BLaER1 treated with 17β-estradiol and CSF1 and Interleukin-3, amounts not matched to agents 10 nM and 100 nM (cell line): ENCODE results near the gene HUNK.

Experiments
- H3K27ac ChIP-seq, 11 experiments: shearing (Covaris generic); formaldehyde crosslinking; 2 replicates each; pipeline ENCODE4 v1.8.1; 2022
- H3K27me3 ChIP-seq, 11 experiments: shearing (Covaris generic); formaldehyde crosslinking; 2 replicates each; pipeline ENCODE4 v1.8.1; 2022
- H3K36me3 ChIP-seq, 11 experiments: shearing (Covaris generic); formaldehyde crosslinking; 2 replicates each; pipeline ENCODE4 v1.8.1; 2022
- H3K4me1 ChIP-seq, 10 experiments: shearing (Covaris generic); formaldehyde crosslinking; 2 replicates each; pipeline ENCODE4 v1.8.1; 2022
- H3K4me2 ChIP-seq, 11 experiments: shearing (Covaris generic); formaldehyde crosslinking; 2 replicates each; pipeline ENCODE4 v1.8.1; 2022
- H3K4me3 ChIP-seq, 10 experiments: shearing (Covaris generic); formaldehyde crosslinking; 2 replicates each; pipeline ENCODE4 v1.8.1; 2022
- H3K9ac ChIP-seq, 11 experiments: shearing (Covaris generic); formaldehyde crosslinking; 2 replicates each; pipeline ENCODE4 v1.8.1; 2022
- H3K9me3 ChIP-seq, 11 experiments: shearing (Covaris generic); formaldehyde crosslinking; replicated peaks in 1 of 11; 2 replicates each; pipeline ENCODE4 v1.8.1; 2022
- H4K20me1 ChIP-seq, 11 experiments: shearing (Covaris generic); formaldehyde crosslinking; 2 replicates each; pipeline ENCODE4 v1.8.1; 2022
- Cebpa-rat ChIP-seq, 11 experiments: shearing (Covaris generic); IDR thresholded peaks; 2 replicates each; pipeline ENCODE4 v1.8.1; 2022

HUNK gene

DNA sequence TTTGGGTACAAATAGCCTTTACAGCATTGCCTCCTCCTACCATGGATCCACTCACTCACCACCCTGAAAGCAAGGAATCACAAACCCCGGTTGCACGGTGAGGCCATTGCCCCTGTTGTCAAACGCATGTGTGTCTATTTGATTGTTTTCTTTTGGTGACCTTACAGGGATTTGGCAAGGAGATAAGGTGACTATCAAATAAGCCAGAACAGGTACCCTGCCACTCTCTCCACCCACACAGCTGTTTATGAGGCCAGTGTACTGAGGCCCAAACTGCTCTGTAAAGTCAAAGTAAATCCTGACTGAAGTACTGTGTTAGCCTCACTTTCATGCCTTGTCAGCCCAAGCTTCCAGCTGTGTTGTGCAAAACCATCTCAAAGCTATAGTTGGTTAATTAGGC, 136.4 kb downstream of the HUNK start:
- H3K9ac ChIP-seq = no peak overlapping the region
- H3K27me3 ChIP-seq = no peaks in the 10 kb centered on the region
- no peaks in the 10 kb centered on the region for H4K20me1 ChIP-seq
- TF ChIP-seq Cebpa-rat (IDR thresholded peaks at IDR 0.05) = no peak
- H3K36me3 ChIP-seq = no peaks in the 10 kb centered on the region
- peaks cover 0 to 16% (median 0%) of the 10 kb centered on the region in 10 experiments; a peak in 2 of 20 replicates for H3K4me1 ChIP-seq
- H3K4me2 ChIP-seq = no peak overlapping the region
- H3K27ac ChIP-seq = no peak overlapping the region
- H3K4me3 ChIP-seq = no peak overlapping the region
- peaks cover 0 to 5% (median 0%) of the 10 kb centered on the region in 11 experiments; a peak in 5 of 22 replicates for H3K9me3 ChIP-seq

DNA sequence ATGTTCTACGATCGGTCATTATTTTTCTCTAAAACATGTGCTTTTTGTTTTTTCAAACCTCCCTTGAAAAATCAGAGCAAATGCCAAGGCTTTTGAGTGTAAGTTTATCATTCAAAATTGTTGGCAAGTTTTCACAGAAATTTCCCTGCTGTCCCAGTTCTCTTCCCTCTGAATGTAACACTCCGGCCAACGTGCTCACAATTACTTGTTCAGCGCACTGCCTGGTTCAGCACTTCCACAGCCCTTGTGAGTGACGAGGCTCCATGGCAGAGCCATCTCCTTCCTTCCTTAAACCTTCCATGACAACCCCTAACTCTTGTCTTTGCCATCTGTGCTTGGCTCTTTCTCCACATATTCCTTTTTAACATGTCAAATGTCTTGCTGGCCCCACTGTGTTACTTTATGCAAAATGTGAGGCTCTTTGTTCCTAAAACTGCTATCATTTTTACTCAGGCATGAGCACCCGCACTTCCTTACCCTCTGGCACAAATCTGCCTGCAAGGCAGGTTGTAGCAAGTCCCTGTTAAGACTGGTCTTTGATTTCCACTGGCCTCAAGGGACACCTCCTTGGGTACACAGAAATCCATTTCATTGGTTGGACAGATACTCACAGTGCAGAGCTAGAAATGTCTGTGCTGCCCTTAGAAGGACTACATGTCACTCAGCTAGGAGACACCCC, 142.8 kb downstream of the HUNK start:
- Histone ChIP-seq H4K20me1 (no peaks in the 10 kb centered on the region), H3K9me3 (no peaks in the 10 kb centered on the region), H3K9ac (no peak overlapping the region), H3K27ac (peak overlapping the region in 2 of 11 experiments; percentile 46 to 50; a peak in 2 of 22 replicates), H3K4me2 (peak overlapping the region in 3 of 11 experiments; percentile 25 to 63 (median 58); a peak in 5 of 22 replicates), H3K36me3 (no peaks in the 10 kb centered on the region), H3K4me1 (peaks cover 4 to 60% (median 6%) of the 10 kb centered on the region in 10 experiments; a peak in 14 of 20 replicates), H3K27me3 (no peaks in the 10 kb centered on the region), H3K4me3 (no peak overlapping the region)
- no peak for TF ChIP-seq Cebpa-rat (IDR thresholded peaks at IDR 0.05)

- Histone ChIP-seq H3K4me1 (peaks cover 4 to 84% (median 17%) of the 10 kb centered on the region in 10 experiments; a peak in 17 of 20 replicates), H3K36me3 (no peaks in the 10 kb centered on the region), H3K27me3 (no peaks in the 10 kb centered on the region), H3K9ac (no peak overlapping the region), H3K27ac (no peak overlapping the region), H3K4me3 (no peak overlapping the region), H3K9me3 (no peaks in the 10 kb centered on the region), H4K20me1 (no peaks in the 10 kb centered on the region), H3K4me2 (no peak overlapping the region)
- TF ChIP-seq Cebpa-rat (IDR thresholded peaks at IDR 0.05) = no peak
These were observed 145.6 kb downstream of the HUNK start for GRCh38 chr21:32018381-32018780.

GRCh38 chr21:32020564-32020963, 147.7 kb downstream of the HUNK start:
- H3K4me1 ChIP-seq = peaks cover 4 to 73% (median 17%) of the 10 kb centered on the region in 10 experiments; a peak in 17 of 20 replicates
- H3K4me2 ChIP-seq = peak overlapping the region in 5 of 11 experiments; percentile 1 to 85 (median 63); a peak in 6 of 22 replicates
- no peaks in the 10 kb centered on the region for H3K36me3 ChIP-seq
- peaks cover 0 to 4% (median 0%) of the 10 kb centered on the region in 11 experiments; a peak in 1 of 22 replicates for H3K9me3 ChIP-seq
- H3K9ac ChIP-seq = no peak overlapping the region
- no peak for TF ChIP-seq Cebpa-rat (IDR thresholded peaks at IDR 0.05)
- H3K27me3 ChIP-seq = no peaks in the 10 kb centered on the region
- H3K4me3 ChIP-seq = no peak overlapping the region
- no peak overlapping the region for H3K27ac ChIP-seq
- no peaks in the 10 kb centered on the region for H4K20me1 ChIP-seq

- no peaks in the 10 kb centered on the region for H3K27me3 ChIP-seq
- TF ChIP-seq Cebpa-rat (IDR thresholded peaks at IDR 0.05) = no peak
- H3K4me2 ChIP-seq = peak overlapping the region in 8 of 11 experiments; percentile 1 to 85 (median 48); a peak in 12 of 22 replicates
- peaks cover 0 to 4% (median 0%) of the 10 kb centered on the region in 11 experiments; a peak in 1 of 22 replicates for H3K9me3 ChIP-seq
- peaks cover 4 to 73% (median 17%) of the 10 kb centered on the region in 10 experiments; a peak in 17 of 20 replicates for H3K4me1 ChIP-seq
- no peaks in the 10 kb centered on the region for H4K20me1 ChIP-seq
- H3K36me3 ChIP-seq = no peaks in the 10 kb centered on the region
- H3K4me3 ChIP-seq = no peak overlapping the region
- H3K9ac ChIP-seq = no peak overlapping the region
- H3K27ac ChIP-seq = peak overlapping the region in 3 of 11 experiments; percentile 14 to 29 (median 28); a peak in 3 of 22 replicates
These were observed 148.6 kb downstream of the HUNK start for GRCh38 chr21:32021319-32021994.

- Histone ChIP-seq H3K9me3 (peaks cover 0 to 4% (median 0%) of the 10 kb centered on the region in 11 experiments; a peak in 1 of 22 replicates), H3K4me3 (no peak overlapping the region), H3K36me3 (no peaks in the 10 kb centered on the region), H3K27ac (peak overlapping the region in 3 of 11 experiments; percentile 14 to 30 (median 14); a peak in 3 of 22 replicates), H3K4me1 (peaks cover 4 to 75% (median 19%) of the 10 kb centered on the region in 10 experiments; a peak in 17 of 20 replicates), H4K20me1 (no peaks in the 10 kb centered on the region), H3K4me2 (peak overlapping the region in 9 of 11 experiments; percentile 1 to 85 (median 47); a peak in 13 of 22 replicates), H3K27me3 (no peaks in the 10 kb centered on the region), H3K9ac (no peak overlapping the region)
- 0 out of 22 replicates have a peak, but pooled peaks of 1 of the 11 experiments have one; percentile 5 for TF ChIP-seq Cebpa-rat (IDR thresholded peaks at IDR 0.05)
These were observed 149.3 kb downstream of the HUNK start for GRCh38 chr21:32022146-32022545.

DNA sequence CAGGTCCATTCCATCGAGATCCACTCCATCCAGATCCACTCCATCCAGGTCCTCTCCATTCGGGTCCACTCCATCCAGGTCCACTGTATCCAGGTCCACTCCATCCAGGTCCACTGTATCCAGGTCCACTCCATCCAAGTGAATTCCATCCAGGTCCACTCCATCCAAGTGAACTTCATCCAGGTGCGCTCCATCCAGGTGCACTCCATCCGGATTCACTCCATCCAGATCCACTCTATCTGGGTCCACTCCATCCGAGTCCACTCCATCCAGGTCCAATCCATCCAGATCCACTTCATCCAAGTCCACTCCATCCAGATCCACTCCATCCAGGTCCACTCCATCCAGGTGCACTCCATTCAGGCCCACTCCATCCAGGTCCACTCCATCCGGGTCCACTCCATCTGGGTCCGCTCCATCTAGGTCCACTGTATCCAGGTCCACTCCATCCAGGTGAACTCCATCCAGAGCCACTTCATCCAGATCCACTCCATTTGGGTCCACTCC, 157.4 kb downstream of the HUNK start:
- Histone ChIP-seq H3K27ac (no peak overlapping the region), H3K9ac (no peak overlapping the region), H4K20me1 (no peaks in the 10 kb centered on the region), H3K9me3 (peaks cover 0 to 7% (median 0%) of the 10 kb centered on the region in 11 experiments; a peak in 6 of 22 replicates), H3K4me2 (no peak overlapping the region), H3K27me3 (no peaks in the 10 kb centered on the region), H3K4me3 (no peak overlapping the region), H3K4me1 (peaks cover 14 to 50% (median 24%) of the 10 kb centered on the region in 10 experiments), H3K36me3 (no peaks in the 10 kb centered on the region)
- no peak for TF ChIP-seq Cebpa-rat (IDR thresholded peaks at IDR 0.05)

GRCh38 chr21:32034850-32035249, 162.0 kb downstream of the HUNK start:
- TF ChIP-seq Cebpa-rat (IDR thresholded peaks at IDR 0.05) = no peak
- Histone ChIP-seq H3K27me3 (no peaks in the 10 kb centered on the region), H3K9me3 (peaks cover 0 to 7% (median 0%) of the 10 kb centered on the region in 11 experiments; a peak in 6 of 22 replicates), H3K36me3 (no peaks in the 10 kb centered on the region), H3K4me1 (peaks cover 12 to 21% (median 17%) of the 10 kb centered on the region in 10 experiments), H3K9ac (no peak overlapping the region), H3K27ac (no peak overlapping the region), H3K4me2 (no peak overlapping the region), H3K4me3 (no peak overlapping the region), H4K20me1 (no peaks in the 10 kb centered on the region)

DNA sequence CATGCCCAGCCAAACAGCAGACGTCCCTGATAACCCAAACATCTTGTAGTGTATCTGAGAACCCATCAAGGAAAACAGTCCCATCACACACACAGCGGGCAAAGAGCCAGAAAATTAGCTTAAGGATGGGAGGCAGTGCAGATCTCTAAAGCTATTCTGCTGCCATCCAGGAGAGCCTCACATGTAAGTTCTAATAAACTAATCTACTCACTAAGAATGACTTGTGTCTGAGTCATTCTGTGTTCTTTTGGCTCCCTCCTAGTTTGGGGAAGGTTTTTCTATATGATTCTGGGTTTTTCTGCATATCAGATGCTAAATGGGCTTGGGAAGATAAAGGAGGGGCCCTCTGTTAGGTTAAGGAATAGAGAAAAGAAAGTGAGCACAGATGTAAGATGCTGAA, 162.8 kb downstream of the HUNK start:
- peaks cover 12 to 21% (median 17%) of the 10 kb centered on the region in 10 experiments for H3K4me1 ChIP-seq
- H4K20me1 ChIP-seq = no peaks in the 10 kb centered on the region
- no peak overlapping the region for H3K4me2 ChIP-seq
- H3K9ac ChIP-seq = no peak overlapping the region
- no peak overlapping the region for H3K27ac ChIP-seq
- peaks cover 0 to 7% (median 0%) of the 10 kb centered on the region in 11 experiments; a peak in 6 of 22 replicates for H3K9me3 ChIP-seq
- H3K27me3 ChIP-seq = no peaks in the 10 kb centered on the region
- no peak overlapping the region for H3K4me3 ChIP-seq
- H3K36me3 ChIP-seq = no peaks in the 10 kb centered on the region
- no peak for TF ChIP-seq Cebpa-rat (IDR thresholded peaks at IDR 0.05)
